GM21619 (cell line): ENCODE measurements around the gene ZNF136.

Experiments
- ATAC-seq: cut with Tn5 transposase; IDR thresholded peaks from one replicate; pipeline ENCODE4 v1.9.1; 2021; ENCODE audit not compliant: unreplicated experiment

The ZNF136 gene

DNA sequence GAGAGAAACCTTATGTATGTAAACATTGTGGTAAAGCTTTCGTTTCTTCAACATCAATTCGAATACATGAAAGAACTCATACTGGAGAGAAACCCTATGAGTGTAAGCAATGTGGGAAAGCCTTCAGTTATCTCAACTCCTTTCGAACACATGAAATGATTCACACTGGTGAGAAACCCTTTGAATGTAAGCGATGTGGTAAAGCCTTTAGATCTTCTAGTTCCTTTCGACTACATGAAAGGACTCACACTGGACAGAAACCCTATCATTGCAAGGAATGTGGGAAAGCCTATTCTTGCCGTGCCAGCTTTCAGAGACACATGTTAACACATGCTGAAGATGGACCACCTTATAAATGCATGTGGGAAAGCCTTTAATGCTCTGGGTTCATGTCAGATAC lies 24.7 kb downstream of the ZNF136 start:
- no peak for ATAC-seq

DNA sequence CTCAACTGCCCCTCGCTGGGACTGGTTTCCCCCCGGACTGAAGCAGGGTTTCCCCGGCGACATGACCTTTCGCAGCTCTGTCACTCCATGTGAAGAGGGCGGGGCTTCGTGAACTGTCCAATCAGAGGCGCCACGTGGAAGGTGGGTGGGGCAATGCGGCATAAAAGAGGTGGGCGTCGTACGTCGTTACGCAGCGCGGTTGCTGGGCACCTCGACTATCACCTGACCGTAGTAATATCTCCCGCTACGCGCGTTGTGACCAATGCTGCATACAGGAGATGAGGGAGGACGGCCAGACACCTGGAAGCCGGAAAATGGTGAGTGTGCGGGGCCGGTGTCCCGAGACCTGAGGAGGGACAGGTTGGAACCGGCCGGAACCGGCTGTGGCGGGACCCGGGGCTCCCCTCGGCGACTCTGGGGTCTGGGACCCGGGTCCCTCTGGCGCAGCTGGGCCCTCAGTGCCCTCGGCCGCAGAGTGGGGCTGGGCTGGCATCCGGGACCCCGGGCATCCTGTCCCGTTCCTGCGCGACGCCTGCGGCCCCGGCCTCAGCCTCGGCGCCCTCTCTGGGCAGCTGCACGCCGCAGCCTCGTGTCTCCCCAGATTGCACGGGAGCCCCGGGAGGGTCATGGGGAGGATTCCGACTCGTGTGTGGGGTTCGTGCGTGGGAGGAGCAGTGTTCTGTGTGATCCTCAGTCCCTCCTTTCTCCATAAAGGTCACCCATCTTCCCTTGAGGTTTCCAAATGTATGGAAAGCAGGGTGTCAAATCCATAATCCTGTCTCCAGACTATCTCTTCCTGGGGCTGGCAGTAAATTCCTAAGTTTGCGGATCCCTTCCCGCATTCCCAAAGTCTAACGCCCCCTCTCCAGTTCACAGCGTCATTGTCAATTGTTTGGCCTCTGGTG lies 32.2 kb downstream of the ZNF136 start:
- ATAC-seq, result no peak

DNA sequence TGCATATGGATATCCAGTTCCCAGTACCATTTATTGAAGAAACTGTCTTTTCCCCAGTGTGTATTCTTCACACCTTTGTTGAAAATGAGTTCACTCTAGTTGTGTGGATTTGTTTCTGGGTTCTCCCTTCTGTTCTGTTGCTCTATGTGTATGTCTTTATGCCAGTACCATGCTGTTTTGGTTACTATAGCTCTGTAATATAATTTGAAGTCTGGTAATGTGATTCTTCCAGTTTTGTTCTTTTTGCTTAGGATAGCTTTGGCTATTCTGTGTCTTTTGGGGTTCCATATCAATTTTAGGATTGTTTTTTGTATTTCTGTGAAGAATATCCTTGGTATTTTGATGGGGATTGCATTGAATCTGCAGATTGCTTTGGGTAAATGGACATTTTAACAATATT lies 35.2 kb downstream of the ZNF136 start:
- ATAC-seq, result no peak

DNA sequence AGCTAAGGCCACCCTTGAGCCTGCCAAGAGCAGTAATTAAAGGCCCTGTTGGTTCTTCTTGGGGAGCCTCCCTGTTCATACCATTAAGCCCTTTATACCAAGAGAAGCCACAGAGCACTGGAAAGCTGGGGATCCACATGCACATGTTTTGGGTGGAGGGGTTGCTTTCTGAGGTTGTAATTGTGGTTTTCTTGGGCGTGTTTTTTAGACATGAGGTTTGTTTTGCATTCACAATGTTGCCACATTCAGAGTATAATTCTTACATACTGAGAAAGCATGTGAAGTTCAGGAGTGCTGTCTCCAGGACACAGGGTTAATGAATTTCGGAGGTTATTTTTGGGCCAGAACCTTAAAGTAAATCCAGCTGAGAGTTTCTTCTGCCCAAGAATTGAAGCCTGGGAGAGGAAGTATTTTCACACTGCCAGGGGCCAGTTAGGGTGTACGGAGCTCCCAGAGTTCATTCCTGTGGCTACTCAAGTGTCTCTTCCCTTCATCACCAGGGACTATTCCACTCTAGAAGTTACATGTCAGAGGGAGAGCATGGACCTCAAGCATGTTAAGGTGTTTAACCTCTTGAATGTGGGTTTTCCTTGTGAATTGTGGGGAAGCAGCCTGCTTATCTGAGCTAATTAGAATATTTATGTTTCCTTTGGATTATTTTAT lies 37.0 kb downstream of the ZNF136 start:
- ATAC-seq, result no peak

DNA sequence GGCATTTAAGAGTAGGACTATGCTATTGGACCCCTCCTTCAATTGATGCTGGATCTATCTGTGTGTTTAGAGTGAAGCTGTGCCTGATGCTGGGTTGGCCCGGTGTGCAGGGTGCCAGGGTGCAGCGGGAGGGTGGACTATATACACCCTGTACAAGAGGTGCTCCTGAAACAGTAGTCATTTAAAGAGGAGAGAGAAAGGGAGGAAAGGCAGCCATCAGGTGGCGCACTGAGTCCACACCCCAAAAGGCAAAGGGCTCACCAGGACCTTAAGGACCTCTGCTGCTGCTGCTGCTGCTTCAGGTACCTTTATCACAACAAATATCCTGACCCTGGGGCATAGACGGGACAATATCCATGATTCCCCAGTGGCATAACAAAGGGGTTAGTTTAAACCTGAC lies 39.4 kb downstream of the ZNF136 start:
- no peak for ATAC-seq

DNA sequence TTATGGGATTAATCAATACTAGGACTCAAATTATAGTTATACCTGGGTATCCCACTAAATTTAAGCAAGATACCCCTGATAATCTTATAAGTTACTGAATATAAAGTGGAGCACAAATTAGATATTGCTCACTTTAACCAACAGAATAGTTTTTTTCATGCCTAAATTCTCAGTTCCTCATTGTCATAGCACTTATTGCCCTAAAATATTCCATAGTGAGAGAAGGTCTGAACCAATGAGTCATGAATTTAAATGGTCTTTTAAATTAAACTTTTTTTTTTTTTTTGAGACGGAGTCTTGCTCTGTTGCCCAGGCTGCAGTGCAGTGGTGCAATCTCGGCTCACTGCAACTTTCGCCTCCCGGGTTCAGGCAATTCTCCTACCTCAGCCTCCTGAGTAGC lies 42.4 kb downstream of the ZNF136 start:
- no peak for ATAC-seq

DNA sequence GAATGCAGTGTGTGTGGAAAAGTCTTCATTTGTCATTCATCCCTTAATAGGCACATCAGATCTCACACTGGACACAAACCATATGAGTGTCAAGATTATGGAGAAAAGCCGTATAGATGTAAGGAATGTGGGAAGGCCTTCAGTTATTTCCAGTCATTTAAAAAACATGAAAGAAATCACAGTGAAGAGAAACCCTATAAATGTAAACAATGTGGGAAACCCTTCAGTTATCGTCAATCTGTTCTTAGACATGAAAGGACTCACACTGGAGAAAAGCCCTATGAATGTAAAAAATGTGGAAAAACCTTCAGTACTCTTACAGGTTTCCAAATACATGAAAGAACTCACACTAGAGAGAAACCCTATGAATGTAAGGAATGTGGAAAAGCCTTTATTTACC lies 45.3 kb downstream of the ZNF136 start:
- ATAC-seq, result no peak

DNA sequence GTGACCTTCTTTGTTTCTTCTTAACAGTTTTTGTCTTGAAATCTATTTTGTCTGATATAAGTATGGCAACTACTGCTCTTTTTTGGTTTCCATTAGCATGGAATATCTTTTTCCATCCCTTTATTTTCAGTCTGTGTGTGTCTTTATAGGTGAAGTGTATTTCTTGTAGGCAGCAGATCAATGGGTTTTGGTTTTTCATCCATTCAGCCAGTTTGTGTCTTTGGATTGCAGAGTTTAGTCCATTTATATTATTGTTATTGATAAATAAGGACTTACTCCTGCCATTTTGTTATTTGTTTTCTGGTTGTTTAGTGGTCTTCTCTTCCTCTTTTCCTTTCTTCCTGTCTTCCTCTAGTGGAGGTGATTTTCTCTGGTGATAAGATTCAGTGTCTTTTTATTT lies 54.4 kb downstream of the ZNF136 start:
- ATAC-seq, result no peak

DNA sequence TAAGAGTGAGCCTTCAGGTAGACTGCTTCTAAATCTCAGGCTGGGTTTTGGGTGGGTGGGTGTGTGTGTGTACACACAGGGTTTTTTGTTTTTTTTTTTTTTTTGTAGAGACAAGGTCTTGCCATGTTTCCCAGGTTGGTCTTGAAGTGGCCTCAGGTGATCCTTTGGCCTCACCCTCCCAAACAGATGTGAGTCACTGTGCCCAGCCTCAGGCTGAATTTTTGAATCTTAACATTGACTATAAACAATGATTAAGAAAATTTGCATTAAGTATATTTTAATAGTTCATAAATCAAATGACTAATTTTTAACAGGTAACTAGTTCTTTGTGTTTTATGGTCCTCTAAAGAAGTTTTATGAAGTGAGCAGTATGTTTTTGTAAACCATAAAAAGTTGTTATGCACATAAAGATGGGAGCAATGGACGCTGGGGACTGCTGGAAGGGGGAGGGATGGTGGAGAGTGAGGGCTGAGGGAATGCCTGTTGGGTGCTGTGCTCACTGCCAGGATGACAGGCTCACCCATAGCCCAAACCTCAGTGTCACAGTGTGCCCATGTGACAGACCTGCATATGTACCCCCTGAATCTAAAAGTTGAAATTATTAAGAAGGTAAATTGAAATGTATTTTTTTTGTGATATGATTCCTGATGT lies 60.2 kb downstream of the ZNF136 start:
- ATAC-seq, result no peak

DNA sequence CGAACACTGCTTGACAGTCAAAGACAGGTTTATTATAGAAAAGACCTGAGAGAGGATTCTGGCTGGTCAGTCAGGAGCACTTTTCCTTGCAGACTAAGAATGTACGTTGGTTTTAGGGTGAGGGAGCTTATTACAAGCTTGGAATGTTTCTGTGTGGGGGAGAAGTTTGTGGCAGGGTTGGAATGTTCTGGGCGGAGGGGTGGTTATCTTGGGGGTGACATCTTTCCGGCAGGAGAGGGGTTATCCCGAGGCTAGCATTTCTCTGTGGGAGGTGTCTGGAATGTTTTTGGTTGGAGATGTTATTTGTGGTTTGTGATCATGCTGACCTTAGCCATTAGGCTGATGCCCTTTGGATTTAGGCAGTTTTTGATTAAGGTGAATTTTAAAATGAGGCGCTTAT lies 61.8 kb downstream of the ZNF136 start:
- no peak for ATAC-seq

DNA sequence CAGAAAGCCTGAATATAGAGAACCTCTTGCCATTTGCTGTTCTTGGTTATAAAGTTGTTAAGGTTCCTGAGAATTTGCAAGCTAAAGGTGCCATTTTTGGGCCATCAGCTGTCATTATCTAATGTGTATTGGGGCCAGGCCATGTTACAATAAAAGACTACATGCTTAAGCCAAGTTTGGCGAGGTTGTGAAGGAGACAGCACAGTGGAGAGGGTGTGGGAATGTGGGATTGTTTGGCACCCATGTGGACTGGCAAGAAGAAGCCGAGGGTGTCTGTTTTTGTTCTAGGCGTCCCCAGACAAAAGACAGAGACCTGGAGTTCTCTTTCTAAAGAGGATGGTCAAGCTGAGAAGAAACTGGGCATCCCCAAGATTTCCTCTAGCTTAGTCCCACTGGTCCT lies 67.1 kb downstream of the ZNF136 start:
- ATAC-seq, result no peak

DNA sequence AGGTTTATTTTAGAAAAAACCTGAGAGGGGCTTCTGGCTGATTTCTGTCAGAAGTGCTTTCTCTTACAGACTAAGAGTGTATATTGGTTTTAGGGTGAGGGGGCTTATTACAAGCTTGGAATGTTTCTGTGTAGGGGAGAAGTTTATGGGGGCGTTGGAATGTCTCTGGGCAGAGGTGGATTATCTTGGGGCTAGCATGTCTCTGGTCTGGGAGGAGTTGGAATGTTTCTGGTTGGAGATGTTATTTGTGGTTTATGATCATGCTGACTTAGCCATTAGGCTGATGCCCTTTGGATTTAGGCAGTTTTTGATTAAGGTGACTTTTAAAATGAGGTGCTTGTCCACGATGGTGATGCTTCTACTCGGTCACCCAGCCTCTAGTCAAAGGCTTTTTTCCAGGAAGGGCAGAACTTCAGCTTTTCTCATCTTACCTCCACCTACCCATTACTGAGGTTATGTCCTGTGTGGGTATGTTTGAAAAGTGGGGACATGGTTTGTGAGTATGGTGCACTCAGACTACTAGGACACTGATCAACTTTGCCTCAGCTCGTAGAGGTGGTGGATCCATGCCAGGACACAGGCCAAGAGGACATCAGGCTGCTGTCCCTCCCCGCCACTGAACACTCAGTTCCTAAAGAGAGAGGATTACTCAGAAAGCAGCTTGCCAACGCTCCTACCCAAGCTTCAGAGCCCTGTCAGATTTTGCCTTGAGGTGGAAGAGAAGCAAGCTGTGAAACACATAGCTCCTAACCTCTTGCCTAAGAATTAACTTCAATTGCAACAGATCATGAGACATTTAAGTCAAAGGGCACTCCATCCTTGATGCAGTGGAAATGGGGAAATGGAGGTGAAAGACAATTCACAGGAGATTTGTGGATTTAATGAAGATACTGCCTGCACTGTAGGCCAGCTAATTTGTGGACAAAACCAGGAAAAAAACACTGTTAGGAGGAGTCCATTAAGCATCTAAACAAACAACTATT lies 68.1 kb downstream of the ZNF136 start:
- ATAC-seq, result no peak

DNA sequence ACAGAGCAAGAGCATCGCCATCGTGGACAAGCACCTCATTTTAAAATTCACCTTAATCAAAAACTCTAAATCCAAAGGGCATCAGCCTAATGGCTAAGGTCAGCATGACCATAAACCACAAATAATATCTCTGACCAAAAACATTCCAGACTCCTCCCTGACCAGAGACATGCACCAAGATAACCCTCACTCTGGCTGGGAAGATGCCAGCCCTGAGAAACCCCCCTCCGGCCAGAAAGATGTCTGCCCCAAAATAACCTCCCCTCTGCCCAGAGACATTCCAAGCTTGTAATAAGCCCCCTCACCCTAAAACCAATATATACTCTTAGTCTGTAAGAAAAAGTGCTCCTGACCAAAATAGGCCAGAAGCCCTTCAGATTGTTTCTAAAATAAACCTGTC lies 70.1 kb downstream of the ZNF136 start:
- no peak for ATAC-seq

DNA sequence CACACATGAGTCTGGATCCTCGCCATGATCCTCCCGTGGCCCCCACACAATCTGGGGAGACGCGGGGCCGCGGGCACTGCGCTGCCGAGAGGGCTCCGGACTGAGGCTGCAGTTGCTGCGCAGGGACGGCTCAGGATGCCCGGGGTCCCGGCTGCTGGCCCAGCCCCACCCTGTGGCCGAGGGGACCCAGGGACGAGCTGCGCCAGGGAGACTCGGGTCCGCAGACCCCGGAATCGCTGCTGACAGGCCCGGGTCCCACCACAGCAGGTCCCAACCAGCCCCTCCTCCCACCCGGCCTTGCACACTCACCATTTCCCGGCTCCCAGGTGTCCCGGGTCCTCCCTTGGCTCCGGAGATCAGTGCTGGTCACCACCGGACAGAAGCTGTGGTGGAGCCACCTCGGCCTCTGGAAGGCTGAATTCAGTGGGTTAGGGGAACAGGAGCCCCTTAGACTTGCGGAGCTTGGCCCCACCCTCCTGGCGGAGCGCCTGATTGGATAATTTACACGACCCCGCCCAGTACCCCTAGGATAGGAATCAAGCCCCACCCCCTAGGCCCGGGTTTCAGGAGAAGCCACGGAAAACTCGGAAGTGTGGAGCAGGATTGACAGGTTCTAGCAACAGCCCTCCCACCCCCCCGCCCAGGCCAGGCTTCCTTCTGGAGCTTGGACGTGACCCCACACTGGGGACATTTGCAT lies 74.4 kb downstream of the ZNF136 start:
- no peak for ATAC-seq
